GM18508 (cell line): Measurements from ENCODE around the gene KIN.
"Not testable (repeated sequence)": the region's sequence is repeated elsewhere in the genome, so short reads cannot be mapped to it uniquely, and the experiment has no call there.

Experiments used
- ATAC-seq: cut with Tn5 transposase; IDR thresholded peaks from one replicate; pipeline ENCODE4 v1.9.1; 2021; ENCODE audit warnings: moderate number of reproducible peaks; ENCODE audit not compliant: insufficient read depth, unreplicated experiment

The KIN gene

GRCh38 chr10:7787857-7788638, at the start of gene KIN, which contains the start of gene ATP5F1C:
Gene KIN, minus strand, starts transcription at chr10:7787993. Its CDS starts 60 bp downstream, at chr10:7787933.
Gene ATP5F1C, plus strand, starts transcription at chr10:7788177. Its CDS starts 31 bp downstream, at chr10:7788208.
- peak; percentile 87 for ATAC-seq

- ATAC-seq, result no peak
These were observed 48.8 kb upstream of the KIN start for GRCh38 chr10:7836571-7836970.

- ATAC-seq, result no peak
These were observed 46.5 kb upstream of the KIN start for GRCh38 chr10:7834262-7834661.

- ATAC-seq, result no peak
These were observed 45.4 kb upstream of the KIN start for GRCh38 chr10:7833210-7833609.

GRCh38 chr10:7832060-7832459, 44.3 kb upstream of the KIN start:
- ATAC-seq, result no peak

- ATAC-seq, result no peak
These were observed 41.6 kb upstream of the KIN start for GRCh38 chr10:7829289-7829834.

- ATAC-seq, result no peak
These were observed 39.2 kb upstream of the KIN start for GRCh38 chr10:7826971-7827370.

- no peak for ATAC-seq
These were observed 36.5 kb upstream of the KIN start for GRCh38 chr10:7824251-7824650.

GRCh38 chr10:7819121-7819460, 31.3 kb upstream of the KIN start:
- peak; percentile 26 for ATAC-seq

GRCh38 chr10:7818295-7819120, 30.7 kb upstream of the KIN start, which contains the start of gene TAF3:
Gene TAF3, plus strand, starts transcription at chr10:7818505. Its CDS starts 205 bp downstream, at chr10:7818710.
- ATAC-seq, result peak; percentile 66

GRCh38 chr10:7817984-7818294, 30.1 kb upstream of the KIN start:
- no peak for ATAC-seq

- ATAC-seq, result no peak
These were observed 29.8 kb upstream of the KIN start for GRCh38 chr10:7817576-7817975.

GRCh38 chr10:7813481-7813880, 25.7 kb upstream of the KIN start:
- no peak for ATAC-seq

GRCh38 chr10:7811743-7812142, 23.9 kb upstream of the KIN start:
- not testable (repeated sequence) for ATAC-seq

GRCh38 chr10:7811000-7811399, 23.2 kb upstream of the KIN start:
- no peak for ATAC-seq

- ATAC-seq, result no peak
These were observed 22.6 kb upstream of the KIN start for GRCh38 chr10:7810443-7810842.

- no peak for ATAC-seq
These were observed 21.0 kb upstream of the KIN start for GRCh38 chr10:7808686-7809267.

GRCh38 chr10:7804741-7805140, 16.9 kb upstream of the KIN start:
- no peak for ATAC-seq

GRCh38 chr10:7804216-7804615, 16.4 kb upstream of the KIN start:
- ATAC-seq, result no peak

GRCh38 chr10:7802606-7803005, 14.8 kb upstream of the KIN start:
- ATAC-seq, result no peak

GRCh38 chr10:7797582-7797981, 9.8 kb upstream of the KIN start:
- no peak for ATAC-seq
